ENCODE data around the gene NPAS3. TPM values are rescaled to one million over a fixed set of nuclear protein-coding genes. Genes with fewer than 3 reads are reported as not detected.

Gene NPAS3
- total RNA-seq, 4 donors from 2014 or later = 0.13 to 1.1 (median 0.47) TPM; not detected in 1

DNA sequence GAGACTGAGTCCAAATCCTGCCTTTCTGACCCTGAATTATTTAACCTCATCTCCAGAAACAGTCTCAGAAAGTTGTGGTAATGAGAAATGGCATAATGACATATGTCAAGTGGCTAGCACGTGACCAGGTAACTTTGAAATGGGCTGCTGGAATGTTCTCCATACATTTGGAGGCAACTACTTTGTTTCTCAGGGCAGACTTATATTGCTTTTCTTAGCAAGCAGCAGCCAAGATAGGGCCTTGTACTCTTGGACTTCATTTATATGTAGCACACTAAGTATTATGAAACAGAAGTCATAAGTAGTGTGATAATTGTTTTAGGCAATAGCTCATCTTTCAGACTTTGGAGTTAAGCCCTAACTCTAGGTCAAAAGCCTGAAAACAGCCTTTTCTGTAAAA, 494.7 kb downstream of the NPAS3 start:
- no peak for TF ChIP-seq POLR2A (IDR thresholded peaks at IDR 0.05)
- TF ChIP-seq, protein P1, sequence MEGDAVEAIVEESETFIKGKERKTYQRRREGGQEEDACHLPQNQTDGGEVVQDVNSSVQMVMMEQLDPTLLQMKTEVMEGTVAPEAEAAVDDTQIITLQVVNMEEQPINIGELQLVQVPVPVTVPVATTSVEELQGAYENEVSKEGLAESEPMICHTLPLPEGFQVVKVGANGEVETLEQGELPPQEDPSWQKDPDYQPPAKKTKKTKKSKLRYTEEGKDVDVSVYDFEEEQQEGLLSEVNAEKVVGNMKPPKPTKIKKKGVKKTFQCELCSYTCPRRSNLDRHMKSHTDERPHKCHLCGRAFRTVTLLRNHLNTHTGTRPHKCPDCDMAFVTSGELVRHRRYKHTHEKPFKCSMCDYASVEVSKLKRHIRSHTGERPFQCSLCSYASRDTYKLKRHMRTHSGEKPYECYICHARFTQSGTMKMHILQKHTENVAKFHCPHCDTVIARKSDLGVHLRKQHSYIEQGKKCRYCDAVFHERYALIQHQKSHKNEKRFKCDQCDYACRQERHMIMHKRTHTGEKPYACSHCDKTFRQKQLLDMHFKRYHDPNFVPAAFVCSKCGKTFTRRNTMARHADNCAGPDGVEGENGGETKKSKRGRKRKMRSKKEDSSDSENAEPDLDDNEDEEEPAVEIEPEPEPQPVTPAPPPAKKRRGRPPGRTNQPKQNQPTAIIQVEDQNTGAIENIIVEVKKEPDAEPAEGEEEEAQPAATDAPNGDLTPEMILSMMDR (IDR thresholded peaks at IDR 0.05) = no peak
- no peak overlapping the region for H3K4me3 ChIP-seq
- 92 to 100% methylated on average over 1 of the region's 1 CpG for WGBS, 2 donors
- H3K36me3 ChIP-seq = no peaks in the 10 kb centered on the region
- no peaks in the 10 kb centered on the region for H3K4me1 ChIP-seq
- H3K27me3 ChIP-seq = no peaks in the 10 kb centered on the region
- no peak for DNase-seq
- intact Hi-C loops (cut with DNase I) = no loop called here
- no peak overlapping the region for H3K27ac ChIP-seq
- no peaks in the 10 kb centered on the region for H3K9me3 ChIP-seq

GRCh38 chr14:33435911-33436689, 497.4 kb downstream of the NPAS3 start:
- TF ChIP-seq, protein P1 (IDR thresholded peaks at IDR 0.05) = no peak
- TF ChIP-seq POLR2A (IDR thresholded peaks at IDR 0.05) = no peak

DNA sequence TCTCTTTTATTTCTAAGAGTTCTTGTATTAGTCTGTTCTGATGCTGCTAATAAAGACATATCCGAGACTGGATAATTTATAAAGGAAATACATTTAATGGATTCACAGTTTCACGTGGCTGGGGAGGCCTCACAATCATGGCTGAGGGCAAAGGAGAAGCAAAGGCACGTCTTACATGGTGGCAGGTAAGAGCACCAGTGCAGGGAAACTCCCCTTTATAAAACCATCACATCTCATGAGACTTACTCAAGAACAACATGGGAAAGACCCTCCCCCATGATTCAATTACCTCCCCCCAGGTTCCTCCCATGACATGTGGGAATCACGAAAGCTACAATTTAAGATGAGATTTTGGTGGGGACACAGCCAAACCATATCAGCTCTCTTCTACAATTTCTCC, 503.0 kb downstream of the NPAS3 start:
- intact Hi-C loops (cut with DNase I) = no loop called here
- Histone ChIP-seq H3K27ac (no peak overlapping the region), H3K9me3 (no peaks in the 10 kb centered on the region), H3K27me3 (no peaks in the 10 kb centered on the region), H3K4me1 (no peaks in the 10 kb centered on the region), H3K4me3 (no peak overlapping the region), H3K36me3 (no peaks in the 10 kb centered on the region)
- WGBS, 2 donors = 78 to 97% methylated on average over 4 of the region's 4 CpGs
- TF ChIP-seq, protein P1 (IDR thresholded peaks at IDR 0.05) = no peak
- no peak for TF ChIP-seq POLR2A (IDR thresholded peaks at IDR 0.05)
- no peak for DNase-seq

More at GRCh38 chr14:33435911-33436689, 497.4 kb downstream of the NPAS3 start:
- no peaks in the 10 kb centered on the region for H3K36me3 ChIP-seq
- no peak overlapping the region for H3K27ac ChIP-seq
- H3K27me3 ChIP-seq = no peaks in the 10 kb centered on the region
- no peaks in the 10 kb centered on the region for H3K4me1 ChIP-seq
- H3K4me3 ChIP-seq = no peak overlapping the region
- 67 to 75% methylated on average over 8 of the region's 8 CpGs for WGBS, 2 donors
- H3K9me3 ChIP-seq = no peaks in the 10 kb centered on the region
- intact Hi-C loops (cut with DNase I) = no loop called here
- no peak for DNase-seq

GRCh38 chr14:33444136-33444535, 505.5 kb downstream of the NPAS3 start:
- Histone ChIP-seq H3K36me3 (no peaks in the 10 kb centered on the region), H3K9me3 (no peaks in the 10 kb centered on the region), H3K27ac (no peak overlapping the region), H3K4me1 (no peaks in the 10 kb centered on the region), H3K4me3 (no peak overlapping the region), H3K27me3 (no peaks in the 10 kb centered on the region)
- WGBS, 2 donors = 40 to 69% methylated on average over 3 of the region's 3 CpGs
- TF ChIP-seq POLR2A (IDR thresholded peaks at IDR 0.05) = no peak
- TF ChIP-seq, protein P1 (IDR thresholded peaks at IDR 0.05) = no peak
- no peak for DNase-seq
- intact Hi-C loops (cut with DNase I) = no loop called here

DNA sequence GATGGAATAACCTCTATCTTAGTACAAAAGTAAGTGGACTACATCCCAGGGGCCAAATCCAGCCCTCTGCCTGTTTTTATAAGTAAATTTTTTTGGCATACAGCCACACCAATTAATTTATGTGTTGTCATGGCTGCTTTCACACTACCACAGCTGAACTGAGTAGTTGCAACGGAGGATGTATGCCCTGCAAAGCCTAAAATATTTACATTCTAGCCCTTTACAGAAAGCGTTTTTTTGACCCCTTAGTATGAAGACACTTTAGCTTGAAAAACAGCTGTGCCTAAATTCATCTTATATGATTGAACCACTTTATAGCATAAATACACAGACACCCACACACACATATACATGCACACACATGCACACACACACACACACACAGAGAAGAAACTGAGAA, 510.6 kb downstream of the NPAS3 start:
- no peak for DNase-seq
- Histone ChIP-seq H3K9me3 (no peaks in the 10 kb centered on the region), H3K4me3 (no peak overlapping the region)

More for the DNA sequence above, 510.6 kb downstream of the NPAS3 start:
- Histone ChIP-seq H3K27me3 (no peaks in the 10 kb centered on the region), H3K4me1 (peaks cover 0 to 4% (median 0%) of the 10 kb centered on the region in 3 donors), H3K27ac (no peak overlapping the region), H3K36me3 (no peaks in the 10 kb centered on the region)
- WGBS, 2 donors = 39 to 52% methylated on average over 2 of the region's 2 CpGs
- no peak for TF ChIP-seq POLR2A (IDR thresholded peaks at IDR 0.05)
- TF ChIP-seq, protein P1 (IDR thresholded peaks at IDR 0.05) = no peak
- intact Hi-C loops (cut with DNase I) = no loop called here
